Right lung (tissue), 5 donors: ENCODE measurements around the gene MAN2A2. TPM values are rescaled to one million over a fixed set of nuclear protein-coding genes. Genes with fewer than 3 reads are reported as not detected.
"Not testable (repeated sequence)": the region's sequence is repeated elsewhere in the genome, so short reads cannot be mapped to it uniquely, and the experiment has no call there.

Source experiments
- DNase-seq, 2 donors: peaks; one replicate each; pipeline ENCODE4 v3.0.0-alpha.2; 2013
- polyA plus RNA-seq, 5 donors: library from polyadenylated mRNA; unstranded; fragments of 120-200 nt; gene quantifications; one replicate each; pipeline versions ENCODE4 v1.2.1 to v1.2.3, GENCODE V29; 2013; ENCODE audit warnings: inconsistent platforms in 1 of 5, low replicate concordance in 1 of 5; ENCODE audit not compliant: insufficient read length in 5 of 5, insufficient read depth in 1 of 5

The MAN2A2 gene
- polyA plus RNA-seq, 5 donors: 41.5 to 71.5 (median 55.3) TPM

DNA sequence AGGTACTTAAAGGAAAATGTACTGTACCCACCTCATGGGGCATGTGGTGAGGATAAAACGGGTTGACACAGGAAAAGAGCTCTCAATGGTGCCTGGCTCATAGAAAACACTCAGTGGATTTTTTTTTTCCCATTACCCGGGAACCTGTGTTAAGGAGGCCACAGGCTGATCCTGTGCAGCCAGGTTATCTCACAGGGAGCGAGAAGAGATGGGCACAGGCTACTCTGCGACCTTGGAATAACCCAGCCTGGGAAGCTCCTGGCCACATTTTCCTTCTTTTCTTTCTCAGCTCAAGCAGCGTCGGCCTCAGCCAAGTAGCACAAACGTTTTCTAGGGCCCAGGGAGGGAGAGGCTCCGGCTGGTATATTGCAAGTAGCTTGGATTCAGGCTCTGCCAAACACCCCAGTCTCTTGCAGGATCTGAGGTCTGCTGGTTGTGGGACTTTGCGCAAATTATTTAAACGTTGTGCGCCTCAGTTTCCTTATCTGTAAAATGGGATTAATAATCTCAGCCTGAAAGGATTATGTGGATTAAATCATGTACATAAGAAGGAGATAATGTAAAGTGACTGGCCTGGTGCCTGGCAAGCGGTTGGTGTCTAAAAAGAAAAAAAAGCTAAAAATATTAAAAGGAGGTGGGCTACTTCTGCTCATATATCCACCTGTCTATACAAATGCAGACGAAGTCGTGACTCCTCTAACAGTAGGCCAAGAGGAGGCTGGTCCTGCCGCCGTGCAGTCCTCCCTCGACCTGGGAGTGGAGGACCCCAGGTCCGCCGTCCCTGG is 32.6 kb upstream of the MAN2A2 start:
- DNase-seq: no peak

DNA sequence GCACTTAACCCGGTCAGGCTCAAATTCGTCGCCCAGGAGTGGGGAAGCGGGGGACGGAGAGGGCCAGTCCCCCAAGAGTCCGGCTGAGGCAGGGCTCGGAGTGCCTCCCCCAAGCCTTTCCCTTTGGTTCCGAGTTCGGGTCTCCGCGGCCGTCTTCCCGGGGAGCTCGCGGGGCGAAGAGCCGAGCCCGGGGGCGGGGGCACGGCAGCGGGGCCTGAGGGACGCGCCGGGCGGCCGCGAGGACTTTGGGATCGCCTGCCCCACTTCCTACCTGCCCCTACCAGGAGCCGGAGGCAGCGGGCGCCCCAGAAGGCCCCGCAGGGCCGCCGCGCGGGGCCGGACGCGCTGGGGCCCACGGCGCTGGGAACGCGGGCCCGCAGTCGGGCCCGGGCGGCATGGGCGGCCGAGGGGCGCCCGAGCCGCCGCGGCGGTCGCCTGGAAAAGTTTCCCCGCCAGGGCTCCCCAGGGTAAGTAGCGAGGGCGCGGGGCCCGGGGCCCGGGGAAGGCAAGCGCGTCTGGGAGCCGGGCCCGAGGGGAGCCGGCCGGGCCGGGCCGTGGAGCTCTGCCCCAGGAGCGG is 31.9 kb upstream of the MAN2A2 start:
- DNase-seq: no peak

DNA sequence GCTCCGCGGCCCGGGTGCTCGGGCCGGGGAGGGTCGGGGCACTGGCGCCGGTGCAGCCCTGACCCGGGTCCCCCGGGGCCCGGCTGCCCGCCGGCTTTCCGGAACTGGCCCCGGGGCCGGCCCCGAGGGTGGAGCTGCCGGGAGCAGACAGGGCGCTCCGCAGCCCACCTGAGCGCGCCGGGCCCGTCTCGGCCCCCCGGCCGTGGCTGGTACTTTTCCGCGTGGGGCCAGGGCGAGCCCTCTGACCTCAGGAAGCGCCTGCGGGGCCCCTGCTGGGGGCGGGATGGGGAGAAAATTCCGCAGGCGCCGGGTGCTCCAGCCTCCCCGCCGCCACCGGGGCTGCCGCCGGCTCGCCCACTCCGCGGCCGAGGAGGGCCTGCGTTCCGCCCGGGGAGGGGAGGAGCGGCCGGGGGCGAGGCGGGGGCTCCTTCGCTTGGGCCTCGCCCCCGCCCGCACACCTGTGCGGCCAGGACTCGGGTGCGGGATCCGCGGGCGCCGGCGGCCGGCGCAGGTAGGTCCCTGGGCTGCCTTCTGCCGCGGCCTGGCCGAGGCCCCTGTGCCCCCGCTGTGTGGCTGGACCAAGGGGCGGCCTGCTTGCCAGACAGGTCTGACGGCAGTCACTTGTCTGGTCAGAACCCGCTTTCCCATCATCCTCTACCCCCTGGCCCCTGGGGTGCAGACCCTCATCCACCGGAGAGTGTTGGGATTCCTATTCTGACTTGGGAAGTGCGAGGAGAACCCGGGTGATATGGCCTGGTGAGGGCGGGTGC is 31.2 kb upstream of the MAN2A2 start:
- DNase-seq: no peak

DNA sequence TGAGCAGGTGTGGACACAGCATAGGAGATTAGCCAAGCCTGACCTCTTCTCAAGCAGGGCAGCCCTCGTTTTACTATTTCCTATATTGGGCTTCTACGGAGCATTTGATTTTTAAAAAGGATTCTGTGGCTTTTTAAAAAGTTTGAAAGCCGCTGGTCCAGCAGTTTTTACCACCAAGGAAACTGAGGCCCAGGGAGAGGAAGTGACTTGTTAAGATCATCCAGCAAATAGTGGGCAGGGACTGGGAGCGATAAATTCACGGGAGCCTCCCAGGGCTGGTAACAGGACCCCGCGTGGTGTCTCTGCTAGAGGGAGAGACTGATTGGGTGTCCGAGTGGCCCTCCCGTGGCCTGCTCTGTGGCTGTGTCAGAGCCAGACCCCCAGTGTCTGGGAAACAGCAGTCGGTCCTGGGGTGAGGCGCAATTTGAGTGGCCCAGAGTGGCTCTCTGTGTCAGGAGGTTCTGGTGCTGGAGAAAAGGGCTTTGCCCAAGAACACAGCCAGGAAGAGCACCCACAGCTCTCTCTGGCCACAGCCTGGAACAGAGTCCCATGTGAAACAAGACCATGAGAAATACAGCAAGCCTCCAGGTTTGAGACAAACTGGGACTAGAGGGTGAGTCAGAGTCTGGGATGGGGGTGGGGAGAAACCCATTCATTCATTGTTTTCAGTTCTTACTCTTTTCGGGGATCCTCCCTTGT is 30.5 kb upstream of the MAN2A2 start:
- DNase-seq: no peak

DNA sequence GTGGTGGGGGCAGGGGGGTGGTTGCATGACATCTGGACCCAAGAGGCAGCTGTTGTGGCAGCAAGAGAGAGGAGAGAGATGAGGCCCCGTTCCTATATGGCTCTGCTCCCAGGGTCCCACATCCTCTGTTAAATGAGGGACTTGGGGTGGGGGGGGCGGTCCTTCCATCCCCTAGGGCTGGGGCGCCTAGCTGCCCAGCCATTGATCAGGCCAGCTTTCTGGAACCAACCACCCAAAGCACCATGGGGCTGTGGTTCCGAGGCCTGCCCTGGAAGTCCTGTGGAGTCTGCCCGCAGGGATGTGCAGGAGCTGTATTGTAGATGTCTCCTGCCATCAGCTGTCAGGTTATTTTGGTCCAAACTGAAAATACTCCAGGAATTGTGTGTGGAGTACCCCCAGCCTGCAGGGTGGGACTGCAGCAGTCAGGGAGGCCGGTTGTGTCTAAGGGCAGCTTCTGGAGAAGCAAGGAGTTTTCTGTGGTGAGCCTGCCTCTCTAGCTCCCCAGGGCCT is 29.6 kb upstream of the MAN2A2 start:
- no peak for DNase-seq

DNA sequence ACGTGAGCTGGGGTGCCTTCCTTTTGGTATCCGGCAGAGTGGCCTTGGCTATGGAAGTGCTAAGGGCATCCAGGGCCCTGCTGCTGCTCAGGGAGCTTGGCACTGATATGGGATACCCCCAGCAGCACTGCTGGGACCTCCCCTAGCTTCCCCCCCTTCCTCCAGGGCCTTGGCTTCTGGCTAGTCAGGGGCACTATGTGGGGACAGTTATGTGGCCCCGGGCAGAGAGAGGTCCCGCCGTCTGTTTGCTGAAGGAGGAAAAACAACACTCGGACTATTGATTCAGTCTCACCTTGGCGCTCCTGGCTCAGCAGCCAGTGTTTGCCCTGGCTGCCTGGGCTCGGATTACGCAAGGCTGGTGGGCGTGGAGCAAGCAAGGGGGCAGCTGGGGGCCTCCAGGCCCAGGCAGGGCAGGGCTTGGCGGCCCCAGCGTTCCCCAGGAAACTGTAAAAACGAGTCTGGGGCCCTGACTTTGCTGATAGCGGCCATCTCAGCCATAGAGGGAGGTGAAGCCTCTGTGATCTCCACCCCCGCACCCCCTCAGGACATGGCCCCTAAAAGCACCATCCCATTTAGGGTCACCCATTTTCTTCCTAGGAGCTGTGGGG is 29.0 kb upstream of the MAN2A2 start:
- no peak for DNase-seq

DNA sequence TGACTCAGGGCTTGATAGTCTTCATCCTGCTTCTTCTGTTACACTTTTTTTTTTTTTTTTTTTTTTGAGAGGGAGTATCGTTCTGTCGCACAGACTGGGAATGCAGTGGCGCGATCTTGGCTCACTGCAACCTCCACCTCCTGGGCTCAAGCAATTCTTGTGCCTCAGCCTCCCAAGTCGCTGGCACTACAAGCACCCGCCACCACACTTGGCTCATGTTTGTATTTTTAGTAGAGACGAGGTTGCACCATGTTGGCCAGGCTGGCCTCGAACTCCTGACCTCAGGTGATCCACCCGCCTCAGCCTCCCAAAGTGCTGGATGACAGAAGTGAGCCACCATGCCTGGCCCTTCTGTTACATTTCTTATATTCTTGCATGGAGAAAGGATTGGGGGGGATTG is 28.1 kb upstream of the MAN2A2 start:
- not testable (repeated sequence) for DNase-seq

DNA sequence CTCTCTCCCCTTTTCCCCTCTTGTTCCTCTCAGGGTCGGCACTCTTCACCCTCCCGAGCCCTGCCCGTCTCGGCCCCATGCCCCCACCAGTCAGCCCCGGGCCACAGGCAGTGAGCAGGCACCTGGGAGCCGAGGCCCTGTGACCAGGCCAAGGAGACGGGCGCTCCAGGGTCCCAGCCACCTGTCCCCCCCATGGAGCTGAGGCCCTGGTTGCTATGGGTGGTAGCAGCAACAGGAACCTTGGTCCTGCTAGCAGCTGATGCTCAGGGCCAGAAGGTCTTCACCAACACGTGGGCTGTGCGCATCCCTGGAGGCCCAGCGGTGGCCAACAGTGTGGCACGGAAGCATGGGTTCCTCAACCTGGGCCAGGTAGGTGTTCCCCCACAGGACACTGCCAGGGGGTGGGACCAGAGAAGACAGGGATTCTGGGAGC is 27.5 kb upstream of the MAN2A2 start:
- DNase-seq: no peak

DNA sequence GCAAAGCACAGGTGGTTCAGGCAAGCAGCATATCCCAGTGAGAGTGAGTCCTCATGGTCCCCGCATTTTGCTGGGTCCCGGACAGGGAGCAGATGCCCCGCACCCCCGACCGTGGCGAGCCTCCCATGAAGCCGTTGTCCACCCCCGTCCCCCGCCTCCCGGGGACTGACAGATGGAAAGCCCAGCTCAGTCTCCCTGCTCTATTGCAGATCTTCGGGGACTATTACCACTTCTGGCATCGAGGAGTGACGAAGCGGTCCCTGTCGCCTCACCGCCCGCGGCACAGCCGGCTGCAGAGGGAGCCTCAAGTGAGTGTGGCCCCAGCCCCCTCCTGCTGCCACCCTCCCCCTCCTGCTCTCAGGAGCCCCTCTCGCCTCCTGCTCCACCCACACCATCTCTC is 27.1 kb upstream of the MAN2A2 start:
- no peak for DNase-seq

DNA sequence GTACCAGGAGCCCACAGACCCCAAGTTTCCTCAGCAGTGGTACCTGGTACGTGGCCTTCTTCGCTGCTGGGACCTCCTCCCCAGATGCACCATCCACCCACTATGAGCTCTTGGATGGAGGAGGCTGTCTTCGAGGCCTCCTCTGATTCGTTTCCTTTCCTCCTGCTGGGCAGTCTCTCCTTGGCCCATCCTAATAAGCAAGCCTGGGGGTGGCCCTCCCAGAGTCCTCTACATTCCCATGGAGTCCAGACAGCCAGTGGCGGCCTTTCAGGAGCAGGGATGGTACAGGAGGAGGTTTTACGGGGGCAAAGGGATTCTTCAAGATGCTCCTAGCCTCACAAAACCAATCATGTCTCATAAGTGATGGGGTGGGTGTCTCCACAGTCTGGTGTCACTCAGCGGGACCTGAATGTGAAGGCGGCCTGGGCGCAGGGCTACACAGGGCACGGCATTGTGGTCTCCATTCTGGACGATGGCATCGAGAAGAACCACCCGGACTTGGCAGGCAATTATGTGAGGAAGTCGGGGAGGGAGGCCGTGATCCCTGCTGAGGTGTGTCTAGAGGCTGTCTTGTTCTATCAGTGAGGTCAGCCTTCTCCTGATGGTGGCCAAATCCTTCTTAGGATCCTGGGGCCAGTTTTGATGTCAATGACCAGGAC is 26.5 kb upstream of the MAN2A2 start:
- DNase-seq: no peak

DNA sequence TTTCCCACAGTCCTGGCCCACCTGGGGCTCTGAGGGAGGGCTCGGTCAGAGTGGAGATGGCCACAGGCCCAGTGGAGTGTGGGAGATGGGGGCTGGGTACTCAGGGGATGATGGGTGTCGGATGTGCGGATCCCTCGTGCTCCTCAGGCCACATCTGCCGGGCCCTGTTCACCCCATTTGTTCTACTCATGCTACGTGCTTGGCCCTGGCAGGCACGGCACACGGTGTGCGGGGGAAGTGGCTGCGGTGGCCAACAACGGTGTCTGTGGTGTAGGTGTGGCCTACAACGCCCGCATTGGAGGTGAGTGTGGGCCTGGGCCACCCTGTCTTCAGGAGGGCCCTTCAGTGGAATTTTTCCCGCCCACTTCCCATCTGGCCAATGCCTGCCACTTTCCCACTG is 25.8 kb upstream of the MAN2A2 start:
- no peak for DNase-seq

DNA sequence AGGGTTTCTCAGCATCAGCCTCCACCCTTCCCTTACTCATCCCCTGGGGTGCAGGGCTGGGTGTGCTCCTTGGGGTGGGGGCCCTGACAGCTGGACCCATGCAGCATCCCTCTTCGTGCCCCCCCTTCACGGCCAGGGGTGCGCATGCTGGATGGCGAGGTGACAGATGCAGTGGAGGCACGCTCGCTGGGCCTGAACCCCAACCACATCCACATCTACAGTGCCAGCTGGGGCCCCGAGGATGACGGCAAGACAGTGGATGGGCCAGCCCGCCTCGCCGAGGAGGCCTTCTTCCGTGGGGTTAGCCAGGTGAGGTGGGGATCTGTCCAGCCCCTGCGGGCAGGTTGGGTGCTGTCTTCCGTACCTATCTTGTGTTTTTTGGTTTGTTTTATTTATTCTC is 25.1 kb upstream of the MAN2A2 start:
- DNase-seq: no peak

DNA sequence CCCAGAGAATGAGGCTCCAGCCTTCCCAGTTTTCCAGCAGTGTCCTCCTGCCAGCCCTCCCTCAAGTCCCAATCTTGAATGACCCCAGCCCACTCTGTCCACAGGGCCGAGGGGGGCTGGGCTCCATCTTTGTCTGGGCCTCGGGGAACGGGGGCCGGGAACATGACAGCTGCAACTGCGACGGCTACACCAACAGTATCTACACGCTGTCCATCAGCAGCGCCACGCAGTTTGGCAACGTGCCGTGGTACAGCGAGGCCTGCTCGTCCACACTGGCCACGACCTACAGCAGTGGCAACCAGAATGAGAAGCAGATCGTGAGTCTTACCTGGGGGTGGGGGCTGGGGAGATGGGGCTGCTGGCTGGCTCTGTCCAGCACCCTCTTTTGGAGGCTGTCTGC is 24.4 kb upstream of the MAN2A2 start:
- no peak for DNase-seq

DNA sequence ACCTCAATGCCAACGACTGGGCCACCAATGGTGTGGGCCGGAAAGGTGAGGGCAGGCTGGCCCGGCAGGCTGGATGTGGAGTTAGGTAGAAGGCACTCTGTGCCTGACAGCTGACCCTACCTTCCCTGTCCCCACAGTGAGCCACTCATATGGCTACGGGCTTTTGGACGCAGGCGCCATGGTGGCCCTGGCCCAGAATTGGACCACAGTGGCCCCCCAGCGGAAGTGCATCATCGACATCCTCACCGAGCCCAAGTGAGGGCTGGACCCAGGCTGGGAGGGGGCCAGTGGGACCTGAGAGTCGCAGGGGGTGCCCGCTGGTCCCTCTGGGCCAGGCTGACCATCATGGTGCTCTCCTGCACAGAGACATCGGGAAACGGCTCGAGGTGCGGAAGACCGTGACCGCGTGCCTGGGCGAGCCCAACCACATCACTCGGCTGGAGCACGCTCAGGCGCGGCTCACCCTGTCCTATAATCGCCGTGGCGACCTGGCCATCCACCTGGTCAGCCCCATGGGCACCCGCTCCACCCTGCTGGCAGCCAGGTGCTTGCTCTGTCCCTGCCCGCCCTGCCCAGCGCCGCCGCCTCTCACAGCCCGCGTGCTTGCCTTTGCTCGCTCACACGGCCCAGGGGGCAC is 23.3 kb upstream of the MAN2A2 start:
- DNase-seq: no peak

DNA sequence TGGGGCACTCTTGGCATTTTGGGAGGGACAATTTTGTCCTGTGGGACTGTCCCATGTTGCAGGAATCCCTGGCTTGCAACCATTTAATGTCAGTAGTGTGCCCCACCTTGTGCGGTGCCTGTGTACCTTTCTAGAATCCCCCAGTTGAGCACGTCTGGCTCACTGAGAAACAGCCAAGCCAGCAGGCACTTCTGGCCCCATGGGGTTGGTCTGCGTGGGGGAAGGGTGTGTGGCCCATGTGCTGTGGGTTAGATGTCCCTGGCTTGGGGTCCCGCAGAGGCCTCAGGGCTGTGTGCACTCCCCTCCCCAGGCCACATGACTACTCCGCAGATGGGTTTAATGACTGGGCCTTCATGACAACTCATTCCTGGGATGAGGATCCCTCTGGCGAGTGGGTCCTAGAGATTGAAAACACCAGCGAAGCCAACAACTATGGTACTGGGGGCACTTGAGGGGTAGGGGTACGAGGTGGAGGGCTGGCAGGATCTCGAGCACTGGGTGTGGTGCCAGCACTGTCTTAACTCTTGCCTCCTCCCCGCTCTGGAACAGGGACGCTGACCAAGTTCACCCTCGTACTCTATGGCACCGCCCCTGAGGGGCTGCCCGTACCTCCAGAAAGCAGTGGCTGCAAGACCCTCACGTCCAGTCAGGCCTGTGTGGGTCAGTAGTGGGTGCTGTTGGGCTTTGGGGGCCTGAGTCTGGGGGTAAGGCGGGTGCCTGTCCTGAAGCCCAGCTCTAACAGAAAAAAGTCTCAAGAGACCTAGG is 22.5 kb upstream of the MAN2A2 start:
- DNase-seq: no peak

DNA sequence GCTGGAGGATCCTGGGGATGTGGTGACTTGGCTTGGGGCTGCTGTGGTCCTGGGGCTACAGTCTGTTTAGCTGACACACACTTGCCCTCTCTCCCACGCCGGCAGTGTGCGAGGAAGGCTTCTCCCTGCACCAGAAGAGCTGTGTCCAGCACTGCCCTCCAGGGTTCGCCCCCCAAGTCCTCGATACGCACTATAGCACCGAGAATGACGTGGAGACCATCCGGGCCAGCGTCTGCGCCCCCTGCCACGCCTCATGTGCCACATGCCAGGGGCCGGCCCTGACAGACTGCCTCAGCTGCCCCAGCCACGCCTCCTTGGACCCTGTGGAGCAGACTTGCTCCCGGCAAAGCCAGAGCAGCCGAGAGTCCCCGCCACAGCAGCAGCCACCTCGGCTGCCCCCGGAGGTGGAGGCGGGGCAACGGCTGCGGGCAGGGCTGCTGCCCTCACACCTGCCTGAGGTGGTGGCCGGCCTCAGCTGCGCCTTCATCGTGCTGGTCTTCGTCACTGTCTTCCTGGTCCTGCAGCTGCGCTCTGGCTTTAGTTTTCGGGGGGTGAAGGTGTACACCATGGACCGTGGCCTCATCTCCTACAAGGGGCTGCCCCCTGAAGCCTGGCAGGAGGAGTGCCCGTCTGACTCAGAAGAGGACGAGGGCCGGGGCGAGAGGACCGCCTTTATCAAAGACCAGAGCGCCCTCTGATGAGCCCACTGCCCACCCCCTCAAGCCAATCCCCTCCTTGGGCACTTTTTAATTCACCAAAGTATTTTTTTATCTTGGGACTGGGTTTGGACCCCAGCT is 21.7 kb upstream of the MAN2A2 start:
- no peak for DNase-seq

DNA sequence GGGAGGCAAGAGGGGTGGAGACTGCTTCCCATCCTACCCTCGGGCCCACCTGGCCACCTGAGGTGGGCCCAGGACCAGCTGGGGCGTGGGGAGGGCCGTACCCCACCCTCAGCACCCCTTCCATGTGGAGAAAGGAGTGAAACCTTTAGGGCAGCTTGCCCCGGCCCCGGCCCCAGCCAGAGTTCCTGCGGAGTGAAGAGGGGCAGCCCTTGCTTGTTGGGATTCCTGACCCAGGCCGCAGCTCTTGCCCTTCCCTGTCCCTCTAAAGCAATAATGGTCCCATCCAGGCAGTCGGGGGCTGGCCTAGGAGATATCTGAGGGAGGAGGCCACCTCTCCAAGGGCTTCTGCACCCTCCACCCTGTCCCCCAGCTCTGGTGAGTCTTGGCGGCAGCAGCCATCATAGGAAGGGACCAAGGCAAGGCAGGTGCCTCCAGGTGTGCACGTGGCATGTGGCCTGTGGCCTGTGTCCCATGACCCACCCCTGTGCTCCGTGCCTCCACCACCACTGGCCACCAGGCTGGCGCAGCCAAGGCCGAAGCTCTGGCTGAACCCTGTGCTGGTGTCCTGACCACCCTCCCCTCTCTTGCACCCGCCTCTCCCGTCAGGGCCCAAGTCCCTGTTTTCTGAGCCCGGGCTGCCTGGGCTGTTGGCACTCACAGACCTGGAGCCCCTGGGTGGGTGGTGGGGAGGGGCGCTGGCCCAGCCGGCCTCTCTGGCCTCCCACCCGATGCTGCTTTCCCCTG is 21.0 kb upstream of the MAN2A2 start:
- DNase-seq: no peak
